NB4 (cell line): Measurements from ENCODE around the gene MUSK.

ENCODE experiments used
- DNase-seq: peaks from one replicate; pipeline ENCODE4 v3.0.0; 2010; ENCODE audit warnings: low read depth
- H3K4me3 ChIP-seq: one replicate; pipeline ENCODE4 v1.5.1; 2011; ENCODE audit warnings: mild to moderate bottlenecking, low read depth, low read length, moderate library complexity
- MYC ChIP-seq: IDR thresholded peaks from 2 replicates; pipeline ENCODE4 v1.6.1; 2011; ENCODE audit warnings: low read depth, low read length
- POLR2A ChIP-seq: IDR thresholded peaks from 2 replicates; pipeline ENCODE4 v1.6.1; 2011; ENCODE audit warnings: mild to moderate bottlenecking; ENCODE audit not compliant: insufficient read length; ENCODE audit errors: extremely low read depth
- TF ChIP-seq, protein P1 (sequence below): IDR thresholded peaks from 2 replicates; pipeline ENCODE4 v1.6.1; 2011; ENCODE audit warnings: low read depth, low read length
- TF ChIP-seq, protein P2 (sequence below): IDR thresholded peaks from one replicate; pipeline ENCODE4 v1.5.1; 2012; ENCODE audit warnings: low read depth, low read length

The MUSK gene

GRCh38 chr9:110668570-110669167 is at the start of gene MUSK:
Gene MUSK (plus strand): TSS chr9:110668791. CDS start chr9:110668905, 114 bp downstream.
- TF ChIP-seq, protein P1, sequence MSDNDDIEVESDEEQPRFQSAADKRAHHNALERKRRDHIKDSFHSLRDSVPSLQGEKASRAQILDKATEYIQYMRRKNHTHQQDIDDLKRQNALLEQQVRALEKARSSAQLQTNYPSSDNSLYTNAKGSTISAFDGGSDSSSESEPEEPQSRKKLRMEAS, result no peak
- no peak within 1 kb of the TSS for H3K4me3 ChIP-seq
- no peak for DNase-seq

- TF ChIP-seq POLR2A, result no peak
- TF ChIP-seq, protein P1, result no peak
- TF ChIP-seq, protein P2, sequence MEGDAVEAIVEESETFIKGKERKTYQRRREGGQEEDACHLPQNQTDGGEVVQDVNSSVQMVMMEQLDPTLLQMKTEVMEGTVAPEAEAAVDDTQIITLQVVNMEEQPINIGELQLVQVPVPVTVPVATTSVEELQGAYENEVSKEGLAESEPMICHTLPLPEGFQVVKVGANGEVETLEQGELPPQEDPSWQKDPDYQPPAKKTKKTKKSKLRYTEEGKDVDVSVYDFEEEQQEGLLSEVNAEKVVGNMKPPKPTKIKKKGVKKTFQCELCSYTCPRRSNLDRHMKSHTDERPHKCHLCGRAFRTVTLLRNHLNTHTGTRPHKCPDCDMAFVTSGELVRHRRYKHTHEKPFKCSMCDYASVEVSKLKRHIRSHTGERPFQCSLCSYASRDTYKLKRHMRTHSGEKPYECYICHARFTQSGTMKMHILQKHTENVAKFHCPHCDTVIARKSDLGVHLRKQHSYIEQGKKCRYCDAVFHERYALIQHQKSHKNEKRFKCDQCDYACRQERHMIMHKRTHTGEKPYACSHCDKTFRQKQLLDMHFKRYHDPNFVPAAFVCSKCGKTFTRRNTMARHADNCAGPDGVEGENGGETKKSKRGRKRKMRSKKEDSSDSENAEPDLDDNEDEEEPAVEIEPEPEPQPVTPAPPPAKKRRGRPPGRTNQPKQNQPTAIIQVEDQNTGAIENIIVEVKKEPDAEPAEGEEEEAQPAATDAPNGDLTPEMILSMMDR, result no peak
- TF ChIP-seq MYC, result no peak
- no peak for DNase-seq
- no peak overlapping the region for H3K4me3 ChIP-seq
These were observed 48.8 kb upstream of the MUSK start for GRCh38 chr9:110619831-110620230.

GRCh38 chr9:110620726-110621125 is 47.9 kb upstream of the MUSK start:
- TF ChIP-seq POLR2A, result no peak
- TF ChIP-seq MYC, result no peak
- TF ChIP-seq, protein P2, result no peak
- TF ChIP-seq, protein P1, result no peak
- H3K4me3 ChIP-seq, result no peak overlapping the region
- no peak for DNase-seq

- no peak overlapping the region for H3K4me3 ChIP-seq
- TF ChIP-seq, protein P1, result no peak
- TF ChIP-seq POLR2A (no peak), MYC (no peak)
- TF ChIP-seq, protein P2, result no peak
- DNase-seq, result no peak
These were observed 46.2 kb upstream of the MUSK start for GRCh38 chr9:110622368-110622767.

DNA sequence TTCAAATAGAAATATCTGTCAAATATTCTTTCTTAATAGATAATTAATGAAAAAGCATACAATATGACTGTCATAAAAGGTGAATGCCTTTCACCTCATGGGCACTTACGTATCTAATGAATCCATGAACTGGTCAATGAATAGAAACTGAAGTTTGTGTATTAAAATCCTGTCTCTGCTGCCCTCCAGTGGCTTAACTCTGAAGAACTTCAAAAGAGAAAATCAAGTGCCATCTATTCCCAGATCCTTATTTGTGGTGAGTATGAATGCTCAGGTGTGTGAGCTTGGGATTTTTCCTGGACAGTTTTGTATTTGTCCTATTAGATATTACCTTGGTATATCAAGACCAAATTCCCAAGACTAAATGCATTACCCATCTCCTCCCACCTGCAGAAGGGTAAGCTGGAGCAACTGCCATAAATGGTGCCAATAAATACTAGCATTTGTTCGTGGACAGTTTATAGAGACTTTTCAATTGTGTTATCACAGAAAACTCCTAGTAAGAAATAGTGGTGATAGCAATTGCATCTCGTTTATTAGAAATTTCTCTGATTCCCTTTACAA is 45.0 kb upstream of the MUSK start:
- H3K4me3 ChIP-seq, result no peak overlapping the region
- TF ChIP-seq MYC (no peak), POLR2A (no peak)
- TF ChIP-seq, protein P2, result peak; percentile 29
- DNase-seq, result peak; percentile 60

DNA sequence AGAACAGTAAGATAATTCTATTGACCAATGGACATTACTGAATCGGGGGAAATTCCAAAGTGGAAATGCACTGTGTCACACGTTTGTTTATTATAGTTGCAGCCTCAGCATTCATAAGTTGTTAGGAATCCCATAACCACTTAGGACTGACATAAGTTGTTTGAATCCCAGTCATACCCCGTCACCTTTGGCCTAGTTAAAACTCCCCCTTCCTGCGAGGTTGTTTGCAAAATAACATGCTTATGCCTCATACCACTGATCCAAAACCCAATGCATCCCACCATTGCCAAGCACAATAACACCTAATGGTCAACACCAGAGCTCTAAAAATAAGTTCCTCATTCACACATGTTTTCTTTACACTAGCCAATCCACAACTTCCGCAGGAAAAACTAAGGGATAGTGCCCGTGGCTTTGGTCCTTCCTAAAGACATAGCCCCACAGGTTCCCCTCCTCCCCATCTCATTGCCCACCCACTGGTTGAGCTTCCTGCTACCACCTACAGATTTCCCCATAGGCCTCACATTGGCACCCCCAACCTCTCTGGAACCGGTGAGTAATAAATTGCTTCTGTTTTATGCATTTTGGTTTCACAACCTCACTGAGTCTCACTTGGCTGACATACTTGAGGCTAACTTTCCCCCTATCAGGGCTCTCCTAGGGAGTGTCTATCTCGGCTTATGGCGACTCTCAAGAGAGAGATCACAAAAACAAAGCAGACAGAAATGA is 42.3 kb upstream of the MUSK start:
- H3K4me3 ChIP-seq, result no peak overlapping the region
- DNase-seq, result peak; percentile 42
- TF ChIP-seq, protein P1, result no peak
- TF ChIP-seq MYC, result no peak
- TF ChIP-seq, protein P2, result no peak
- no peak for TF ChIP-seq POLR2A
